KMS-11 (cell line): ENCODE measurements around the gene EPHA3.

Experiments
- H2AFZ ChIP-seq: fragments of 200-600 bp; sonication (generic); 2 replicates; pipeline ENCODE4 v1.6.1; 2016; ENCODE audit warnings: antibody characterized with exemption, mixed run types, low read depth
- H3K27ac ChIP-seq: fragments of 200-600 bp; sonication (generic); 2 replicates; pipeline ENCODE4 v1.6.1; 2016; ENCODE audit warnings: mild to moderate bottlenecking, mixed run types
- H3K27me3 ChIP-seq: fragments of 200-600 bp; sonication (generic); 2 replicates; pipeline ENCODE4 v1.6.1; 2017; ENCODE audit warnings: mild to moderate bottlenecking, low read depth, mixed run types, moderate library complexity; ENCODE audit not compliant: insufficient read depth
- H3K36me3 ChIP-seq: fragments of 200-600 bp; sonication (generic); 2 replicates; pipeline ENCODE4 v1.6.1; 2017; ENCODE audit warnings: mild to moderate bottlenecking, mixed run types; ENCODE audit not compliant: insufficient read depth
- H3K4me1 ChIP-seq: fragments of 200-600 bp; sonication (generic); 2 replicates; pipeline ENCODE4 v1.6.1; 2016; ENCODE audit warnings: mild to moderate bottlenecking, low read depth, mixed run types; ENCODE audit not compliant: poor library complexity, severe bottlenecking
- H3K4me2 ChIP-seq: fragments of 200-600 bp; sonication (generic); 2 replicates; pipeline ENCODE4 v1.7.0; 2016; ENCODE audit warnings: mild to moderate bottlenecking, mixed run types
- H3K4me3 ChIP-seq: fragments of 200-600 bp; sonication (generic); IDR thresholded peaks from 2 replicates; pipeline ENCODE4 v1.6.1; 2017; ENCODE audit warnings: low read depth, low read length, mixed read lengths; ENCODE audit not compliant: insufficient read depth
- H3K79me2 ChIP-seq: fragments of 200-600 bp; sonication (generic); 2 replicates; pipeline ENCODE4 v1.6.1; 2016; ENCODE audit warnings: low read depth, mixed run types; ENCODE audit not compliant: insufficient read depth
- H3K9ac ChIP-seq: fragments of 200-600 bp; sonication (generic); 2 replicates; pipeline ENCODE4 v1.6.1; 2016; ENCODE audit warnings: mild to moderate bottlenecking, mixed run types
- H4K20me1 ChIP-seq: fragments of 200-600 bp; sonication (generic); 2 replicates; pipeline ENCODE4 v1.6.1; 2016; ENCODE audit warnings: mild to moderate bottlenecking, mixed run types; ENCODE audit not compliant: insufficient read depth
- TF ChIP-seq, protein P1 (sequence below): fragments of 200-600 bp; sonication (generic); conservative IDR thresholded peaks from 2 replicates; pipeline ENCODE4 v1.6.1; 2017; ENCODE audit warnings: low read depth, mild to moderate bottlenecking, antibody characterized with exemption, low read length, moderate library complexity, mixed read lengths

EPHA3 gene

DNA sequence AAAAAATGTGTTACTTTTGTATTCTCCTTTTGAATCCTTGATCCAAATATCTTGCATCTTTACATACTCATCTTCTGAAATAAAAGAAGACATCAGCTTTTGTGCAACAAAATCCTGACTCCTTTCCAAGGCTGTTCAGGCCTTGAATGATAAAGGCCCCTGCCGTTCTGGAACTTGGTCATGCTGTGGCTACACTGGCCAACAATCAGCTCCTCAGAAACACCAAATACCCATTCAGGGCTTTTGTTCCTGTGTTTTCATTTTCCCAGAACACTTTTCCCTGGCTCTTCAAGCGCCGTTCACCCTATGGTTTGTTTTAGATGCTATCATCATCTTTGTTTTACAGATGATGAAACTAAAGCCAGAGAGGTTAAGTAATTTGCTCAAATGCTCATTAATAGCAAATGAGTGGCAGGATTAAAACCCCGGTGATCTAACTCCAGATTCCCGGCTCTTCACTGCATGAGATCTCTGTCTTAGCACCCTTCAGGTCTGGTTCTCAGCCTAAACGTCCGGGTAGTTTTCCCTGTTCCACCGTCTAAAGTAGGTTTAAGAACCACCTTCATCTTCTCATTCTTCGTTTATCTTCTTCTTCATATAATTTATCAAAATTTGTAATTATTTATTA is 58.3 kb downstream of the EPHA3 start:
- no peak overlapping the region for H3K9ac ChIP-seq
- H3K4me1 ChIP-seq = peaks cover 3% of the 10 kb centered on the region
- H3K36me3 ChIP-seq = no peaks in the 10 kb centered on the region
- H3K4me2 ChIP-seq = no peak overlapping the region
- no peaks in the 10 kb centered on the region for H3K27me3 ChIP-seq
- no peaks in the 10 kb centered on the region for H3K79me2 ChIP-seq
- no peaks in the 10 kb centered on the region for H4K20me1 ChIP-seq
- no peak overlapping the region for H2AFZ ChIP-seq
- H3K27ac ChIP-seq = no peak overlapping the region
- TF ChIP-seq, protein P1, sequence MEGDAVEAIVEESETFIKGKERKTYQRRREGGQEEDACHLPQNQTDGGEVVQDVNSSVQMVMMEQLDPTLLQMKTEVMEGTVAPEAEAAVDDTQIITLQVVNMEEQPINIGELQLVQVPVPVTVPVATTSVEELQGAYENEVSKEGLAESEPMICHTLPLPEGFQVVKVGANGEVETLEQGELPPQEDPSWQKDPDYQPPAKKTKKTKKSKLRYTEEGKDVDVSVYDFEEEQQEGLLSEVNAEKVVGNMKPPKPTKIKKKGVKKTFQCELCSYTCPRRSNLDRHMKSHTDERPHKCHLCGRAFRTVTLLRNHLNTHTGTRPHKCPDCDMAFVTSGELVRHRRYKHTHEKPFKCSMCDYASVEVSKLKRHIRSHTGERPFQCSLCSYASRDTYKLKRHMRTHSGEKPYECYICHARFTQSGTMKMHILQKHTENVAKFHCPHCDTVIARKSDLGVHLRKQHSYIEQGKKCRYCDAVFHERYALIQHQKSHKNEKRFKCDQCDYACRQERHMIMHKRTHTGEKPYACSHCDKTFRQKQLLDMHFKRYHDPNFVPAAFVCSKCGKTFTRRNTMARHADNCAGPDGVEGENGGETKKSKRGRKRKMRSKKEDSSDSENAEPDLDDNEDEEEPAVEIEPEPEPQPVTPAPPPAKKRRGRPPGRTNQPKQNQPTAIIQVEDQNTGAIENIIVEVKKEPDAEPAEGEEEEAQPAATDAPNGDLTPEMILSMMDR = no peak
- H3K4me3 ChIP-seq = no peak overlapping the region

DNA sequence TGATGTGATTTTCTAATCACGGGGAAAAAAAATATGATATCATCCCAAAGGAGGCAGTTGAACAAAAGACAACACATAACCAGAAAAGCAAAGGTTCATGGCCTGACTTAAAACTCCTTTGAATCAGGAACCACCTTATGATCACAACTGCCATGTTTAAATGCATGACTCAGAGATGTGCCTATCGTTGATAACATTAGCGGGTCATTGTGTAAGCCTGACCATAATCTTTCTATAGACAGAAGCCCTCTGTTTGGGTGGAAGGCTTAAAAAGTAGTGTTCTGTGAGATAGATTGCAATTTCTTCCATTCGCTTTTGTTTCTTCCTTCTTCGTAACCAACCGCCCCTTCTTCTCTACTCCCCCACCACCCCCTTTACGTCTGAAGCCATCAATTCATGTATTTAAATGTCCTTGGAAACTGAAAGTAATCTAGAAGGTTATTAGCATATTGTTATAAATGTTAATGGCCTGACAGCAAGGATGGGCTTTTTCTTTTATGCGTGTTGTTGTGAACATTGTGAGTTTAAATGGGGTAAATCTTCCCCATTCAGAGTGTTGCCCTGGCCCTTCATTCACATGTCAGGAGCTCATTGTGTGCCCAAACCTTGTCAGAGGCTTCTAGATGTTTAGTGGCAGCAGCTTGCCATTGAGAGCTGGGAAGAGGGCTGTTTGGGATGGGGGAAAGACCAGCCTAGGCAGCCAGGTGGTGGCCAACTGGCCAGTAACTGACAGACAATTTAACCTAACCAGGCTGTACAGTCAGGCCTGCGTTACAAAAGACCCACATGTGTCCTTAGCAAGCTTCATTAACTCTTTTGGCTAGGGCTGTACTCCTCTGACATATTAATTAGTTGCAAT is 64.5 kb downstream of the EPHA3 start:
- no peak overlapping the region for H3K4me3 ChIP-seq
- no peaks in the 10 kb centered on the region for H3K4me1 ChIP-seq
- H3K4me2 ChIP-seq = no peak overlapping the region
- TF ChIP-seq, protein P1 = no peak
- H3K27ac ChIP-seq = no peak overlapping the region
- no peaks in the 10 kb centered on the region for H4K20me1 ChIP-seq
- no peaks in the 10 kb centered on the region for H3K36me3 ChIP-seq
- no peak overlapping the region for H3K9ac ChIP-seq
- H3K79me2 ChIP-seq = no peaks in the 10 kb centered on the region
- H2AFZ ChIP-seq = no peak overlapping the region
- no peaks in the 10 kb centered on the region for H3K27me3 ChIP-seq

DNA sequence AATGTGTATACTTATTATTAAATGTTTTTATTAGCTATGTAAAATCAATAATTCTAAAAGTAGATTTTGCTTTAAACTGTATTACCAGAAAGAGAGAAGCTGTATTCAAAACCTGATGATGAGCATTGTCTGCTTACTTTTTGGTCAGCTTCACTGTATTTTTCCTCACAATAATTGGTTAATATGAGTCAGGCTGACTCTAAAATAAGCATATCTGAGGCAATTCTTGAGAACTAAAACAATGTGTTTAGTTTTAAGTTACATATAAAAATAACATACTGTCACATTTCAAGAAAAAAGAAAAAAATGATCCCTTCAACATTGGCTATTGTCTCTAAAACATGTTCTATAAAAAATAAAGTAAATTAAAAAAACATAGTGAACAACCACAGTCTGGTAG is 66.1 kb downstream of the EPHA3 start:
- H3K4me2 ChIP-seq = no peak overlapping the region
- H3K36me3 ChIP-seq = no peaks in the 10 kb centered on the region
- H3K27me3 ChIP-seq = no peaks in the 10 kb centered on the region
- H3K4me3 ChIP-seq = no peak overlapping the region
- H4K20me1 ChIP-seq = no peaks in the 10 kb centered on the region
- TF ChIP-seq, protein P1 = no peak
- no peaks in the 10 kb centered on the region for H3K79me2 ChIP-seq
- peaks cover 3% of the 10 kb centered on the region for H3K4me1 ChIP-seq
- no peak overlapping the region for H3K27ac ChIP-seq
- H3K9ac ChIP-seq = no peak overlapping the region
- no peak overlapping the region for H2AFZ ChIP-seq

- H3K9ac ChIP-seq = no peak overlapping the region; the same call in 1 of the 2 replicates
- H3K4me3 ChIP-seq = peak overlapping the region; percentile 29
- no peaks in the 10 kb centered on the region for H4K20me1 ChIP-seq
- H3K36me3 ChIP-seq = no peaks in the 10 kb centered on the region
- no peaks in the 10 kb centered on the region for H3K79me2 ChIP-seq
- TF ChIP-seq, protein P1 = no peak
- peak overlapping the region; percentile 42 for H3K27ac ChIP-seq
- H3K4me2 ChIP-seq = peak overlapping the region; percentile 59
- peaks cover 29% of the 10 kb centered on the region for H3K4me1 ChIP-seq
- no peaks in the 10 kb centered on the region for H3K27me3 ChIP-seq
- peak overlapping the region; percentile 16; the same call in 1 of the 2 replicates for H2AFZ ChIP-seq
Measured at GRCh38 chr3:89179355-89180001, 72.1 kb downstream of the EPHA3 start.
